Measurements from ENCODE around the gene CCDC9B. TPM values are rescaled to one million over a fixed set of nuclear protein-coding genes. Genes with fewer than 3 reads are reported as not detected.

The CCDC9B gene
- total RNA-seq, 1 donor from 2014 or later: 1.6 TPM

- no peak for DNase-seq
These were observed 51.5 kb downstream of the CCDC9B start for GRCh38 chr15:40289140-40289775.

GRCh38 chr15:40287968-40288367 is 52.8 kb downstream of the CCDC9B start:
- no peak for DNase-seq

GRCh38 chr15:40287505-40287904 is 53.2 kb downstream of the CCDC9B start:
- no peak for DNase-seq

GRCh38 chr15:40286794-40287193 is 53.9 kb downstream of the CCDC9B start:
- no peak for DNase-seq

GRCh38 chr15:40286061-40286532 is 54.6 kb downstream of the CCDC9B start:
- DNase-seq: no peak

- no peak for DNase-seq
These were observed 55.2 kb downstream of the CCDC9B start for GRCh38 chr15:40285554-40286011.

GRCh38 chr15:40285151-40285550 is 55.6 kb downstream of the CCDC9B start:
- no peak for DNase-seq

- no peak for DNase-seq
These were observed 57.0 kb downstream of the CCDC9B start for GRCh38 chr15:40283615-40284300.

- no peak for DNase-seq
These were observed 57.7 kb downstream of the CCDC9B start, which contains the start of gene ANKRD63 for GRCh38 chr15:40282869-40283614. Gene ANKRD63, minus strand, starts transcription at chr15:40283064. Its CDS starts 478 bp downstream, at chr15:40282586.

- DNase-seq: no peak
These were observed 58.4 kb downstream of the CCDC9B start for GRCh38 chr15:40282147-40282868.

- DNase-seq: no peak
These were observed 59.0 kb downstream of the CCDC9B start for GRCh38 chr15:40281801-40282146.

Other genes starting within 250 kb of the CCDC9B start
- 4.2 TPM for gene BMF, start 232.1 kb downstream of the CCDC9B start, total RNA-seq
- gene BUB1B, start 179.9 kb downstream of the CCDC9B start, total RNA-seq: 6.6 TPM
- gene PAK6, start 101.9 kb downstream of the CCDC9B start, total RNA-seq: 11.2 TPM
- gene ANKRD63, start 57.9 kb downstream of the CCDC9B start, total RNA-seq: not detected
- 3.3 TPM for gene PLCB2, start 33.0 kb downstream of the CCDC9B start, total RNA-seq
- gene INAFM2, start 17.2 kb downstream of the CCDC9B start, total RNA-seq: 14.8 TPM
- gene PHGR1, start 10.1 kb upstream of the CCDC9B start, total RNA-seq: not detected
- gene DISP2, start 17.3 kb upstream of the CCDC9B start, total RNA-seq: 9.2 TPM
- gene KNSTRN, start 41.8 kb upstream of the CCDC9B start, total RNA-seq: 17.8 TPM
- gene IVD, start 64.9 kb upstream of the CCDC9B start, total RNA-seq: 22.1 TPM
- 10.6 TPM for gene BAHD1, start 100.0 kb upstream of the CCDC9B start, total RNA-seq
- gene CHST14, start 130.0 kb upstream of the CCDC9B start, total RNA-seq: 1.6 TPM
- 25.9 TPM for gene CCDC32, start 224.1 kb upstream of the CCDC9B start, total RNA-seq
- gene RPUSD2, start 228.4 kb upstream of the CCDC9B start, total RNA-seq: 14.2 TPM

Measured in occipital lobe (tissue), 2 donors.